ENCODE results near the gene ECHDC1.
"Not testable (repeated sequence)": the region's sequence is repeated elsewhere in the genome, so short reads cannot be mapped to it uniquely, and the experiment has no call there.

The ECHDC1 gene

GRCh38 chr6:127342296-127342945, 988 bp downstream of the ECHDC1 start:
- no peak for DNase-seq (ENCODE audit: low read depth in 1 of 2, low spot score in 1 of 2)

GRCh38 chr6:127341471-127342202, 1.8 kb downstream of the ECHDC1 start:
- no peak for DNase-seq (ENCODE audit: low read depth in 1 of 2, low spot score in 1 of 2)

- DNase-seq (ENCODE audit: low read depth in 1 of 2, low spot score in 1 of 2), result no peak
These were observed 3.2 kb downstream of the ECHDC1 start for GRCh38 chr6:127340171-127340570.

DNA sequence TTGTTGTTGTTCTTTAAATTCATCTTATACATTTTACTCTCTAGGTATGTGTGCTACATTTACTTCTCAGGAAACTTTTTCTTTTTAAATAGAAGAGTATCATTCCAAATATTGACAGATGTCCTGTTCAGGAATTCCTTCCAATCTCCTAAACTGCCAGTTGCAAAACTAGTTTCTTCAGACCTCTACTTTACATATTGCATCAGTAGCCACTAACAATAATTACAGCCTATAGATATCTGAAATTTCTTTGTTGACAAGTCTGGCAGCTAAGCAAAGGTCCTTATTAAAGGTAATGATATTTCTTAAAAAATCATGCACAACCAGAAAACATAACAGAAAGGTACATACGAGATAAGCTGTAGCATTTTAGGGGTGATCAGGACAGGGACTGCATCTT, 4.5 kb downstream of the ECHDC1 start:
- DNase-seq (ENCODE audit: low read depth in 1 of 2, low spot score in 1 of 2), result no peak

DNA sequence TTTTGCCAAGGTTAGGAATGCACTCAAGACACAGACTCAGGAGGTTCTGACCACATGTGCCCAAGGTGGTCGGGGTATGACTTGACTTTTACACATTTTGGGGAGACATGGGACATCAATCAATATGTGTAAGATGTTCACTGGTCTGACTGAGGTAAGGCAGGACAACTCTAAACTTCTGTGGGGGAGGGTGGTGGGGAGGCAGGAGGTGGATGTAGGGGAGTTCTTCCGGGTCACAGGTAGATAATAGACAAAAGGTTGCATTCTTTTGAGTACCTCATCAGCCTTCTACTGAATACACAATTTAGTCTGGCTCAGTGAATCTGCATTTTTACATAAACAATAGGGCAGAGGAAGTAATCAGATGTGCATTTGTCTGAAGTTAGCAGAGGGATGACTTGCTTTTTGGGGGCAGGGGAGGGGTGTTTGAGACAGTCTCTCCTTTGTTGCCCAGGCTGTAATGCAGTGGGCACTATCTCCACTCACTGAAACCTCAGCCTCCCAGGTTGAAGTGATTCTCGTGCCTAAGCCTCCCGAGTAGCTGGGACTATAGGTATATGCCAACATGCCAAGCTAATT, 10.9 kb downstream of the ECHDC1 start:
- DNase-seq (ENCODE audit: low read depth in 1 of 2, low spot score in 1 of 2), result no peak

DNA sequence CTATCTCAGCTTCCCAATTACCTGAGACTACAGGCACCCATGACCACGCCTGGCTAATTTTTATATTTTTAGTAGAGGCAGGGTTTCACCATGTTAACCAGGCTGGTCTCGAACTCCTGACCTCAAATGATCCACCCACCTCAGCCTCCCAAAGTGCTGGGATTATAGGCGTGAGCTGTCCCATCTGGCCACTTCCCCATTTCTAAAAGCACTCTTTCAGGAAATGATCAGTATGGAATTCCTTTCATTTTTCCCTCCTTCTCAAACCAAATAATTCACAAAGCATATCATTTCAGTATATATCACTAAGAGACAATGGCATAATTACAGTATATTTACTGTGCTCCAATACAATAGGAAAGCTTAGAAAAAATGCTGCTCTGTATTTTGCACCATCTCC, 12.2 kb downstream of the ECHDC1 start:
- not testable (repeated sequence) for DNase-seq (ENCODE audit: low read depth in 1 of 2, low spot score in 1 of 2)

DNA sequence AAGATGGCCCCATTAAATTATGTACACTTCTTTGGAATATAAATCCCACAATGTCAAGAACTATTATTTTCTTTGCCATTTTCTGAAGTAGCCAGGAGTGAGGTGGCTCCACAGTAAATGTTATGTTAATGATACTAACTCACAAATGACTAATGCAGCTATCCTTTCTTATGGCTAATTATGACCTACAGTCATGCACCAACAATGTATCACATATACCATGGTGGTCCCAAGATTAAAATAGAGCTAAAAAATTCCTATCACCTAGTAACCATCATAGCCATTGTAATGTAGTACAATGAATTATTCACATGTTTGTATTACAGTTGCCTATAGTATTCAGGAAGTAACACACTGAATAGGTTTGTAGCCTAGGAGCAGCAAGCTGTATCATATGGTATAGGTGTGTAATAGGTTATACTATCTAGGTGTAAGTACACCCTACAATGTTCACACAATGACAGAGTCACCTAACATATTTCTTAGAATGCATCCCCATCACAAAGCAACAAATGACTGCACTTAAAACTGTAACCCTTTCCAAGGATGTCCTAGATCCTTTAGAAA, 15.3 kb downstream of the ECHDC1 start:
- no peak for DNase-seq (ENCODE audit: low read depth in 1 of 2, low spot score in 1 of 2)

DNA sequence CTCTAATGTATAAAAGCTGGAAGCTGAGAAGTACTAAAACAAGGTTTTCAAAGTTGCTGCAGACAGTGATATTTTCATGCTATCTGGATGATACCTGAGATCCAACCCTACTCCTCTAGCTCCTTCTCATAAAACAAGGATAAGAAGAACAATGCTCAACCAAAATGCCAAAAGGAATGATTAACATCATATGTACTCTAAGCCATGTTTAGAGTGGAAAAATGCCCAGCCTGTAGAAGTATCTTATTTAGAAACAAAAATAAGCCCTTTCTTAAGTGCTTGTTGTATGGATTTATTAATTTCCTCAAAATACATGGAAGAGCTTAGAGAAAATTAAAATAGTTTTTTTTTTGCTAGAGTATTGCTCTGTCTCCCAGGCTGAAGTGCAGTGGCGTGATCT, 23.7 kb downstream of the ECHDC1 start:
- DNase-seq (ENCODE audit: low read depth in 1 of 2, low spot score in 1 of 2), result no peak

DNA sequence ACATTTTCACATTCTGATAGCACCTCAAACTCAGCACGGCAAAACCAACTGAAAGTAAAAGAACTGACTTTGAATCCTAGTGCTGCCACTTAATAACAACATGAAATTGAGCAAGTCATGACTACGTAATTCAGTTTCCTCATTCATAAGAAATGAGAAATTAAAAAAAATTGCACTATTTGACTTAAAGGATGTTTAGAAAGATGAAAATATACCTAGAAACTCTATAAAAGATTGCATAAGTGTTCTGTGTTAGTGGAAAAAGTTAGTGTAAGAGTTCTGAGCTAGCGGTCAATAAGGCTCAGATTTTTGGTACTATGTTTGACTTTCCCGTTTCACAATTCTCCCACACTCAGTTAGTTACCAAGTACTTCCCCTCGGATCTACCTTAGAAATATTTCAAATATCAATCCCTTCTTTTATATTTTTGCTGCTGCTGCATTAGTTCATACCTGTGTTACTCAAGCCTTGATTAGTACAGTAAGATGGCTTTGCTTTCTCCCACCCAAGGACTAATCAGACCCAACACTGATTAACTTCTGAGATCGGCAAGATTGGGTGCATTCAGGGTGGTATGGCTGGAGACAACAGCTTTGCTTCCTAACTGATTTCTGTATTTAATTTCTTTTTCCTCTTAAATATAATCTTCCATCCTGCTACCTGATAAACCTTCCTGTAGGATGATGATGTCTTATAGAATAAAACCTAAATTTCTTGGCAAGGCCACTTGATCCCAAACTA, 25.9 kb downstream of the ECHDC1 start:
- DNase-seq (ENCODE audit: low read depth in 1 of 2, low spot score in 1 of 2), result no peak

- no peak for DNase-seq (ENCODE audit: low read depth in 1 of 2, low spot score in 1 of 2)
These were observed 37.7 kb downstream of the ECHDC1 start for GRCh38 chr6:127305741-127306140.

GRCh38 chr6:127303917-127304316, 39.5 kb downstream of the ECHDC1 start:
- no peak for DNase-seq (ENCODE audit: low read depth in 1 of 2, low spot score in 1 of 2)

- DNase-seq (ENCODE audit: low read depth in 1 of 2, low spot score in 1 of 2), result no peak
These were observed 40.4 kb downstream of the ECHDC1 start for GRCh38 chr6:127302728-127303660.

DNA sequence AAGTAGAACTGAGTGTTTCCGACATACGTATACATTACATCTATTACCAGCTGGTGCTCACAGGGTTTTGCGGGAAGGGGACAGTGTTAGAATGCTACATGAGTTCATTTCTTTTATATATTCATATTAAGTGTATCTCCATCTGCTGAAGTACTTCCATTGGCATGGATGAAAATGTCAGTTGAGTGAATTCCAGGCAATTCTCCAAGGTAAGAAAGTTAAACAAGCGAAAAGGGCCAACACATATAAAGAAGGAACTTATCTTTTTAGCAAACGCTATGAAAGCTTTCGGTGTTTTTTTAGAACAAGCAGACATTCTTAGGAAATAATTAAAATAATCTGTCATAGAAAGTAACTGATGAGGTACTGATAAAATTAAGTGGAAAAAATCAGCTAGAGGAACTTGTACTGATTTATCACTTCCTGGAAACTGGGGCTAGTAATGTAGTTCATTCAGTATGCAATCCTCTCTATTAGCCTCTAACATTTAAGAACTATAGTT, 42.2 kb downstream of the ECHDC1 start:
- no peak for DNase-seq (ENCODE audit: low read depth in 1 of 2, low spot score in 1 of 2)

- no peak for DNase-seq (ENCODE audit: low read depth in 1 of 2, low spot score in 1 of 2)
These were observed 43.0 kb downstream of the ECHDC1 start for GRCh38 chr6:127300411-127300810.

DNA sequence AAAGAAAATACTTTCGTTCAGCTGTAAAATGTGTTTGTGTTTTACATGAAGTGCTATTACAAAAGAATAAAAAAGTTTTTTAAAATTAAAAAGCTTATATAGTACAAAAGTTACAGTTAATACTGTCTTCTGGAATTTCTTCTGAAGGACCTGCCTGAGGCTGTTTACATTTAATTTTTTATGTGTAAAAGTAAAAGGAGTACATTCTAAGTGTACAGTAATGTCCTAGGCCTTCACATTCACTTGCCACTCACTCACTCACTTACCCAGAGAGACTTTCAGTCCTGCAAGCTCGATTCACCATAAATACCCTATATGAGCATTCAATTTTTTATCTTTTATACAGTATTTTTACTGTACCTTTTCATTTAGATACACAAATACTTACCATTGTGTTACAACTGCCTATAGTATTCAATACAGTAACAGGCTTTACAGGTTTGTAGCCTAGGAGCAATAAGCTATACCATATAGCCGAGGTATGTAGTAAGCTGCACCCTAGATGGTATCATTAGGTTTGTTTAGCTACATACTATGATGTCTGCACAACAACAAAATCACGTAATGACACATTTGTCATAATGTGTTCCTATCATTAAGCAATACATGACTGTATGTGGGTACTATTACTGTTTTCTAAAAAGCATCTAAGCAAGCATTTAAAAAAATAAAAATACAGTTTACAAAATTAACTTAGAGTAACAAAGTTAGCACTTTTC, 43.7 kb downstream of the ECHDC1 start:
- DNase-seq (ENCODE audit: low read depth in 1 of 2, low spot score in 1 of 2), result no peak

DNA sequence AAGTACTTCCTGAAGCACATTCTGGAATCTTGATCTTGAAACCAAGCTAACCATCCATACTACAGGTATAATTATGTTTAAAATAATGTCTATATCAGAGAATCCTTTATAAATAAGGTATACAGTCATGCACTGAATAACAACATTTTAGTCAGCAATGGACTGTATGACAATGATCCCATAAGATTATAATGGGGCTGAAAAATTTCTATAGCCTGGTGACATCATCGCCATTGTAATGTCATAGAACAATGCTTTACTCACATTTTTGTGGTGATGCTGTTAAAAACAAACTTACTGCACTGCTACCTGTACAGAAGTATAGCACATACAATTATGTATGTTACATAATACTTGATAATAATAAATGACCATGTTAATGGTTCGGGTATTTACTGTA, 44.9 kb downstream of the ECHDC1 start:
- DNase-seq (ENCODE audit: low read depth in 1 of 2, low spot score in 1 of 2), result no peak

DNA sequence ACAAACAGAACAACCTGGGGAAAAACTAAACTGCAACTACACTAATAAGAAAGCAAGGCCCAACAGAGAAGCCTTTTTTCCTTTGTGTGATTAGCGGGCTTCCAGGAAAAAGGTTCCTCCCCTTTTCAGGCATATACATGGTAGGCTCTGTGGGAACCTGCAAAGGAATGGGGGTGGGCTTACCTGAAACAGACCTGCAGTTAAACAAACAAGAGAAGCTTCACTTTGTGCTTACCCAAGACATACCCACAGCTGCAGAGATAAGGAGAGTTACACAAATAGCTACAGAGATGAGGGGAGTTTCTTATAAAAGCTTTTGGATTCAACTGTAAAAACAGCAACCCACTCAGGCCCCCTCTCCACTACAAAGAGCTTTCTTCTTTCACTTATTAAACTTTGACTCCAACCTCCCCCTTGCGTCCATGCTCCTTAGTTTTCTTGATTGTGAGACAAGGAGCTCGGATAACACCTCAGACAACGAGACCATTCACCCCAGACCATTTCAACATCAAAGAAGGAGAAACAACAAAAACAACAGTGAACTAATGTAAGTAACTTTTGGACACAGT, 45.8 kb downstream of the ECHDC1 start:
- no peak for DNase-seq (ENCODE audit: low read depth in 1 of 2, low spot score in 1 of 2)

GRCh38 chr6:127291495-127291894, 51.9 kb downstream of the ECHDC1 start:
- no peak for DNase-seq (ENCODE audit: low read depth in 1 of 2, low spot score in 1 of 2)

Data from stimulated activated CD4-positive, alpha-beta T cell treated with anti-CD3 and anti-CD28 coated beads, Interleukin-15, amount 100 ng/mL, for 1 hour (primary cell).